ENCODE data around the gene TMEM242.

The TMEM242 gene

GRCh38 chr6:157328108-157328692, 4.9 kb upstream of the TMEM242 start:
- no peak overlapping the region for H3K27ac ChIP-seq
- H3K9ac ChIP-seq = no peak overlapping the region
- no peak overlapping the region for H3K4me2 ChIP-seq
- TF ChIP-seq Cebpa-rat (IDR thresholded peaks at IDR 0.05) = no peak
- H3K4me1 ChIP-seq = peaks cover 0 to 10% (median 6%) of the 10 kb centered on the region in 10 experiments; a peak in 15 of 20 replicates
- H3K4me3 ChIP-seq = no peak overlapping the region
- no peaks in the 10 kb centered on the region for H3K9me3 ChIP-seq (replicated peaks in 1 of 11)
- no peaks in the 10 kb centered on the region for H3K36me3 ChIP-seq
- no peaks in the 10 kb centered on the region for H4K20me1 ChIP-seq
- no peaks in the 10 kb centered on the region for H3K27me3 ChIP-seq

DNA sequence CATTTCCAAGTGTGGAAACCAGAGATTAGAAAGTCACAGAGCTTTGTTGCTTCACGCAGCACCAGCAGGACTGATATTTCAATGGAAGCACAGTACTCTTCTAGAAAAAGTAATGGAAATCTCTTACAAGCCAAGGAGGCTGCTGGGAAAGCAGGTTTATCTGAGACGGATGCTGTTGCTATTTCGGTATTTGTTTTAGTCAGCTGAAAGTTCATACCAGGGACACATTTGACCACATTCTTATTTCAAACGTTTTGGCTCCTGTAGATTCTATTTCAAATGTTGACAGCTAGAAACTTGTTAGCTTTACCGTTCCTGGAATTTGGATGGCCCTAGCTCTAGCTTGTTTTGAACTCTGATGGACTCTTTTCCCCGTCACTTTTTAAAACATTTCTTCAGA, 3.7 kb upstream of the TMEM242 start:
- no peak for TF ChIP-seq Cebpa-rat (IDR thresholded peaks at IDR 0.05)
- Histone ChIP-seq H3K9ac (no peak overlapping the region), H3K27ac (no peak overlapping the region), H3K4me1 (peaks cover 9 to 19% (median 14%) of the 10 kb centered on the region in 10 experiments; a peak in 19 of 20 replicates), H4K20me1 (peaks cover 0 to 2% (median 0%) of the 10 kb centered on the region in 11 experiments; a peak in 1 of 22 replicates), H3K4me2 (no peak overlapping the region), H3K9me3 (replicated peaks in 1 of 11) (no peaks in the 10 kb centered on the region), H3K36me3 (peaks cover 0 to 4% (median 0%) of the 10 kb centered on the region in 11 experiments; a peak in 7 of 22 replicates), H3K4me3 (no peak overlapping the region), H3K27me3 (no peaks in the 10 kb centered on the region)

- Histone ChIP-seq H3K4me2 (no peak overlapping the region), H3K27me3 (no peaks in the 10 kb centered on the region), H3K9me3 (replicated peaks in 1 of 11) (no peaks in the 10 kb centered on the region), H3K36me3 (peaks cover 0 to 18% (median 10%) of the 10 kb centered on the region in 11 experiments; a peak in 15 of 22 replicates), H3K4me3 (no peak overlapping the region), H3K27ac (no peak overlapping the region), H3K4me1 (peaks cover 10 to 21% (median 18%) of the 10 kb centered on the region in 10 experiments; a peak in 19 of 20 replicates), H4K20me1 (peaks cover 0 to 3% (median 0%) of the 10 kb centered on the region in 11 experiments; a peak in 1 of 22 replicates), H3K9ac (no peak overlapping the region)
- TF ChIP-seq Cebpa-rat (IDR thresholded peaks at IDR 0.05) = no peak
Measured at GRCh38 chr6:157325069-157325805, 1.9 kb upstream of the TMEM242 start.

DNA sequence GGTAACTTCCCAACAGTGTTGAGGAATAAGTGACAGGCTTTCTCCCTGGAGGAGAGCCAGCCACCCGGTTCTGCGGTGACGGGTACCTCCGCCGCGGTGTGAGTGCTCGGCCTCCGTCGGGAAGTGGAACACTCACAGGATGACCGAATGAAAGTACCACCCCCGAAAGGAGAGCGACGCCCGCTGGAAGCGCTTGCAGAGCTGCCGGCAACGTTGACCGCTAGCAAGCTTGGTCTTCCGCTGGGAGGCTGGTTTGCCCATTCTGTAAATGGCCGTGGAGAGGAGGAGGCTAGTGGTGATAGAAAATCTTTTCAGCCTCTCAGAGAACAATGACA, 614 bp upstream of the TMEM242 start:
- Histone ChIP-seq H3K4me3 (peak overlapping the region; percentile 67 to 84 (median 78)), H3K27ac (peak overlapping the region; percentile 74 to 90 (median 87)), H3K36me3 (peaks cover 0 to 31% (median 22%) of the 10 kb centered on the region in 11 experiments; a peak in 17 of 22 replicates), H3K9ac (peak overlapping the region; percentile 84 to 91 (median 90)), H4K20me1 (peaks cover 0 to 3% (median 0%) of the 10 kb centered on the region in 11 experiments; a peak in 1 of 22 replicates), H3K27me3 (no peaks in the 10 kb centered on the region), H3K9me3 (replicated peaks in 1 of 11) (no peaks in the 10 kb centered on the region), H3K4me2 (peak overlapping the region; percentile 69 to 96 (median 87)), H3K4me1 (peaks cover 10 to 29% (median 20%) of the 10 kb centered on the region in 10 experiments; a peak in 19 of 20 replicates)
- no peak for TF ChIP-seq Cebpa-rat (IDR thresholded peaks at IDR 0.05)

DNA sequence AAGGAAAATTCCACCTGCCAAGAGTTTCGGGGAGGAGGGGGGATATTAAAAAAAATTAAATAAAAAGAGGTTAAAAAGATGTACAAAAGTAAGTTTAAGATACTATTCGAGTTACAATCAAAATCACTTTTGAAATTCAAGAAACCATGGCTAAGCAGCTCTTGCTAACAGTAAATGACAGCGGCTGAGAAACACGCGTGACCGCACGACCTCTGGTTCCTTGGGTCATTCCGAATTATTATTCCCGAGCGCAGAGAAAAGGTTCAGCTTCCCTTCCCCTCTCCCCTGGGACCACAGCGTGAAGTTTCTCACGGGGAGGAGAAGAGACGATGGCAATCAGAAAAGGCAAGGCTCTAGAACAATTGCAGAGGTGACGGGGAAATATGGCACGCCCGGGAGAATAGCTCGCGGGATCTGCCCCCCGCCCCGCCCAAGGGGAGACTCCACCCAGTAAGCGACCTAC, 496 bp downstream of the TMEM242 start:
- Histone ChIP-seq H3K9ac (peak overlapping the region; percentile 84 to 91 (median 90)), H3K4me2 (peak overlapping the region; percentile 72 to 96 (median 87)), H4K20me1 (peaks cover 0 to 3% (median 0%) of the 10 kb centered on the region in 11 experiments; a peak in 1 of 22 replicates), H3K27ac (peak overlapping the region; percentile 74 to 90 (median 87)), H3K27me3 (no peaks in the 10 kb centered on the region), H3K36me3 (peaks cover 8 to 42% (median 33%) of the 10 kb centered on the region in 11 experiments), H3K4me3 (peak overlapping the region; percentile 67 to 84 (median 78)), H3K9me3 (replicated peaks in 1 of 11) (no peaks in the 10 kb centered on the region), H3K4me1 (peaks cover 10 to 40% (median 21%) of the 10 kb centered on the region in 10 experiments; a peak in 19 of 20 replicates)
- TF ChIP-seq Cebpa-rat (IDR thresholded peaks at IDR 0.05) = no peak

- TF ChIP-seq Cebpa-rat (IDR thresholded peaks at IDR 0.05) = peak in 6 of 11 experiments; percentile 7 to 56 (median 38); a peak in 5 of 22 replicates
- Histone ChIP-seq H3K9me3 (replicated peaks in 1 of 11) (no peaks in the 10 kb centered on the region), H4K20me1 (peaks cover 0 to 23% (median 21%) of the 10 kb centered on the region in 11 experiments; a peak in 11 of 22 replicates), H3K27ac (peak overlapping the region in 10 of 11 experiments; percentile 13 to 73 (median 54); a peak in 18 of 22 replicates), H3K27me3 (no peaks in the 10 kb centered on the region), H3K4me3 (no peak overlapping the region), H3K4me2 (peak overlapping the region in 9 of 11 experiments; percentile 4 to 79 (median 63); a peak in 17 of 22 replicates), H3K36me3 (peaks cover 31 to 91% (median 75%) of the 10 kb centered on the region in 11 experiments), H3K4me1 (peaks cover 2 to 60% (median 23%) of the 10 kb centered on the region in 10 experiments; a peak in 19 of 20 replicates), H3K9ac (peak overlapping the region in 6 of 11 experiments; percentile 4 to 46 (median 22); a peak in 10 of 22 replicates)
Measured at GRCh38 chr6:157316871-157317814, 6.2 kb downstream of the TMEM242 start.

GRCh38 chr6:157314705-157315321, 8.5 kb downstream of the TMEM242 start:
- peaks cover 42 to 81% (median 70%) of the 10 kb centered on the region in 11 experiments for H3K36me3 ChIP-seq
- no peaks in the 10 kb centered on the region for H3K27me3 ChIP-seq
- H4K20me1 ChIP-seq = peaks cover 0 to 36% (median 23%) of the 10 kb centered on the region in 11 experiments; a peak in 13 of 22 replicates
- no peak overlapping the region for H3K9ac ChIP-seq
- H3K27ac ChIP-seq = no peak overlapping the region
- H3K9me3 ChIP-seq (replicated peaks in 1 of 11) = no peaks in the 10 kb centered on the region
- peaks cover 0 to 50% (median 17%) of the 10 kb centered on the region in 10 experiments; a peak in 17 of 20 replicates for H3K4me1 ChIP-seq
- TF ChIP-seq Cebpa-rat (IDR thresholded peaks at IDR 0.05) = no peak
- no peak overlapping the region for H3K4me2 ChIP-seq
- H3K4me3 ChIP-seq = no peak overlapping the region

Data from BLaER1 treated with 17β-estradiol and CSF1 and Interleukin-3, amounts not matched to agents 10 nM and 100 nM (cell line).